GM10266 (cell line): ENCODE measurements around the gene RGS17.
"Not testable (repeated sequence)": the region's sequence is repeated elsewhere in the genome, so short reads cannot be mapped to it uniquely, and the experiment has no call there.

Experiments used
- DNase-seq: peaks from one replicate; pipeline ENCODE4 v3.0.0; 2012; ENCODE audit errors: extremely low spot score
- TF ChIP-seq, protein P1 (sequence below): IDR thresholded peaks from 2 replicates; pipeline ENCODE4 v1.5.1; 2012; ENCODE audit warnings: mild to moderate bottlenecking, low read depth; ENCODE audit not compliant: control insufficient read depth, insufficient read depth; ENCODE audit errors: missing control alignments

Gene RGS17

DNA sequence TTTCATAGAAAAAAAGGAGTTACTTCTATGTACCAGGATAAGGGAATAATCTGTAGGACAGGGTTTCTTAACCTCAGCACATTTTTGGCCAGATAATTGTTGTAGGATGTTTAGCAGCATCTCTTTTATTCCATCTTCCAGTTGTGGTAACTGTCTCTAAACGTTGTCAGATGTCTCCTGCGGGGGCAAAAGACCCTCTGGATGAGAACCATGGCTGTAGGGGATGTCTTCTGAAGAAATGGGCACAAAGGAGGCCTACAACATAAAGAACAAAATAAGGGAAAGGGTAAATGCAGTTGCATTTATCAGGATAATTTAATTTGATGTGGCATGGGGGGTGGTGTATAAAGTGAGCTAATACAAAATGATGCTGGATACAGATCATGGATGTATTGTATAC is 144.1 kb downstream of the RGS17 start:
- no peak for DNase-seq

DNA sequence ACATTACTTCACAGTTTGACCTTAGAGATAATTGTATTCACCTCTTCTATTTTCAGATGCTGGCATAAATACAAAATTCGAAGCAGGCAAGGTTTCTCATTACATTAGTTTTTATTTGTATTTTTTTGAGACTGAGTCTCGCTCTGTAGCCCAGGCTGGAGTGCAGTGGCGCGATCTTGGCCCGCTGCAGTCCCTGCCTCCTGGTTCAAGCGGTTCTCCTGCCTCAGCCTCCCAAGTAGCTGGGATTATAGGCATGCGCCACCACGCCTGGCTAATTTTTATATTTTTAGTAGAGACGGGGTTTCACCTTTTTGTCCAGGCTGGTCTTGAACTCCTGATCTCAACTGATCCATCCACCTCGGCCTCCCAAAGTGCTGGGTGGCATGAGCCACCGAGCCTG is 145.8 kb downstream of the RGS17 start:
- DNase-seq: not testable (repeated sequence)

More for the DNA sequence above, 144.1 kb downstream of the RGS17 start:
- TF ChIP-seq, protein P1, sequence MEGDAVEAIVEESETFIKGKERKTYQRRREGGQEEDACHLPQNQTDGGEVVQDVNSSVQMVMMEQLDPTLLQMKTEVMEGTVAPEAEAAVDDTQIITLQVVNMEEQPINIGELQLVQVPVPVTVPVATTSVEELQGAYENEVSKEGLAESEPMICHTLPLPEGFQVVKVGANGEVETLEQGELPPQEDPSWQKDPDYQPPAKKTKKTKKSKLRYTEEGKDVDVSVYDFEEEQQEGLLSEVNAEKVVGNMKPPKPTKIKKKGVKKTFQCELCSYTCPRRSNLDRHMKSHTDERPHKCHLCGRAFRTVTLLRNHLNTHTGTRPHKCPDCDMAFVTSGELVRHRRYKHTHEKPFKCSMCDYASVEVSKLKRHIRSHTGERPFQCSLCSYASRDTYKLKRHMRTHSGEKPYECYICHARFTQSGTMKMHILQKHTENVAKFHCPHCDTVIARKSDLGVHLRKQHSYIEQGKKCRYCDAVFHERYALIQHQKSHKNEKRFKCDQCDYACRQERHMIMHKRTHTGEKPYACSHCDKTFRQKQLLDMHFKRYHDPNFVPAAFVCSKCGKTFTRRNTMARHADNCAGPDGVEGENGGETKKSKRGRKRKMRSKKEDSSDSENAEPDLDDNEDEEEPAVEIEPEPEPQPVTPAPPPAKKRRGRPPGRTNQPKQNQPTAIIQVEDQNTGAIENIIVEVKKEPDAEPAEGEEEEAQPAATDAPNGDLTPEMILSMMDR: no peak

DNA sequence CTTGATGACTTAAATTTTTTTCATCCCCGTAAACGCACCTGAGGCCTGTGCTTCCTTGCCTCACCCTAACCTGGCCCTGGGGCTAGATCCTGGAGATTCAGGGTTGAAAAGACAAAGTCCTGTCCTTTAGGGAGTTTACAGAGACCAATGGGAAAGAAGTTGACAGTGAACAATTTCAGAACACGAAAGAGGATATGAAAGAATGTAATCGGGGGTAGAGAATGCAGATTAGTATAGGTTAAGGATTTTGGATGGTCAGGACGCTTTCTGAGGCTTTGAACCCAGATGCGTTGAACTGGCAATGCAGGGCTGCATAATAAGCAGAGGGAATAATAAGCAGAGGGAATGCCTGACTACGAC is 146.6 kb downstream of the RGS17 start:
- DNase-seq: peak; percentile 27
- TF ChIP-seq, protein P1: no peak

DNA sequence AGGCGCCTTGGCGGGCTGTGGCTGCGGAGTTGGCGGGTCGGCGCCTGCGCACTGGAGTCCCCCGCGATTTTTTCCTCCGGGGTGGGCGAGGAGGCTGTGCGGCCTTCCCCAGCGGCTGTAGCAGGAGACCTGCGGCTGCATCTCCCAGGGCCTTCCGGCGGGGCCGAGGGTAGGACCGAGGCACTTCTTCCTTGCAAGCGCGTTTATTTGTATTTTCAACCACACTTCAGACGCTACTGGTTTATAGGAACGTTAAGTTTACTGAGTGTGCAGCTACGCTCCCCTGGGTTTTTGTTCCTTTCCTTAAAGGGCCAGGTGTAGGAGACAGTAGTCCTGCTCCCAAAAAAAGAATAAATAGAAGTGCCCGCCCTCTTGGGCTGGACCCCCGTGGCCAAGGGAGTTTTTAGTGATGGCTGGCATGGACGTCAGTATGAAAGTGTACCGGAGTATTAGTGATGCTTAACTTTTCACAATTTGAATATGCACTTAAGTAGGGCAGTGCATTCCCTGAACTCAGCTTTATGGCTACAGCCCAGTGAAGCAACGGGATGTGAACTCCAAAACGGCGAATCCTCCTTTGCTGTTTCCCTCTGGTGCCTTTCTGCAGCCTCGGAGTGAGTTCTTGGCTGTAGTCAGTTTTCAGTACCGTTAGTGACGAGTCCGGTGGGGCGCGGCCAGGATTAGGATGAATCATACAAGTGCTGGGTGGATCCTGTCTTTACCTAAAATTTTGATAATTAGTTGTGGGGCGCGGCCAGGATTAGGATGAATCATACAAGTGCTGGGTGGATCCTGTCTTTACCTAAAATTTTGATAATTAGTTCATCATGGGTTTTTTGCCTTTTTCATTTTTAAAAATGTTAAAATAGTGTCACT is 147.2 kb downstream of the RGS17 start:
- DNase-seq: peak; percentile 93
- TF ChIP-seq, protein P1: no peak

DNA sequence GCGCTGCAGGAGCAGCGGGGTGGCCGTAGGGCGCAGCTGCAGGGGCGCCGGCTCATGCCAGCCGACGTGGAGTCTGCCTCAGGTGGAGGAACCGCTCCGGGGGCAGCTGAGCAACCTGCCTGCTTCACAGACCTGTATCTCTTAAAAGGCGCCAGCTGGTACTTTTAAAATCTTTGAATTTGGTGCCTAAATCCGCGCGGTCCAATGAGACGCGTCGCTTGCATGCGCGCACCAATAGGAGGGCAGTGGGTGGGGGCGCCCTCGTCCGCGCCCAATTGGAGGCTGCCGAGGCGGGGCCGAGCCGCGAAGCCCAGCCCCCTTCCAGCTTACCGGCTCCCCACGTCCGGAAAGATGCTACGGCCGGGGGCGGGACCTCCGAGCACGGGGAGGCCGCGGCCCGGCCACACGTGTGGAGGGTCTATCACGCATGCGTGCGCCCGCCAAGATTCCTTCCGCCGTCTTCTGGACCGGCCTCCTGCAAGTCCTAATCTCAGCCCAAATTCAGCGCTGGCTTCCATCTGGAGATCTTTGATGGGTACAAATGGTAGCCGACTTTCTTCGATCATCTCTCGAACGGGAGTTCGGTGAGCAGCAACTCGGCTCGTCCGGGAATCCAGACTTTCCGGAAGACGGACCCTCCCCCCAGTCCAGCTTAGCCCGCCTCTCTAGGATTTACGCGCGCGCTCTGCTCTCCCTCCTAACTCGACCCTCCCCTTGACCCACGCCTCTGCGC is 148.0 kb downstream of the RGS17 start, which contains the start of gene FBXO5:
Gene FBXO5, minus strand, starts transcription at position 138 of the 733 bp plus-strand sequence. Its CDS starts 82 bp downstream, at position 56.
- TF ChIP-seq, protein P1: no peak
- DNase-seq: peak; percentile 96

GRCh38 chr6:152981989-152982903 is 148.8 kb downstream of the RGS17 start:
- no peak for DNase-seq
- TF ChIP-seq, protein P1: no peak

GRCh38 chr6:152981219-152981618 is 149.9 kb downstream of the RGS17 start:
- TF ChIP-seq, protein P1: no peak
- DNase-seq: no peak
